ENCODE results near the gene GPX2.

Gene GPX2

GRCh38 chr14:64942531-64943111 lies at the start of gene GPX2:
TSS of gene GPX2 (minus strand) at chr14:64942745. CDS start at chr14:64942726, 19 bp downstream.
- no peak for DNase-seq (ENCODE audit: low read depth)

- no peak for DNase-seq (ENCODE audit: low read depth)
These were observed 48.4 kb upstream of the GPX2 start for GRCh38 chr14:64990939-64991338.

- DNase-seq (ENCODE audit: low read depth) = no peak
These were observed 47.8 kb upstream of the GPX2 start for GRCh38 chr14:64990296-64990695.

- DNase-seq (ENCODE audit: low read depth) = no peak
These were observed 44.9 kb upstream of the GPX2 start for GRCh38 chr14:64987438-64987767.

GRCh38 chr14:64986648-64987437 lies 44.3 kb upstream of the GPX2 start, which contains the start of gene FNTB:
TSS of gene FNTB (plus strand) at chr14:64986895. CDS start at chr14:64986954, 59 bp downstream.
- DNase-seq (ENCODE audit: low read depth) = peak; percentile 99

- peak; percentile 66 for DNase-seq (ENCODE audit: low read depth)
These were observed 41.1 kb upstream of the GPX2 start for GRCh38 chr14:64983439-64984310.

- peak; percentile 48 for DNase-seq (ENCODE audit: low read depth)
These were observed 37.0 kb upstream of the GPX2 start for GRCh38 chr14:64979336-64980074.

- no peak for DNase-seq (ENCODE audit: low read depth)
These were observed 32.0 kb upstream of the GPX2 start for GRCh38 chr14:64974563-64974962.

- DNase-seq (ENCODE audit: low read depth) = no peak
These were observed 31.3 kb upstream of the GPX2 start for GRCh38 chr14:64973826-64974225.

GRCh38 chr14:64973026-64973442 lies 30.5 kb upstream of the GPX2 start:
- DNase-seq (ENCODE audit: low read depth) = no peak

GRCh38 chr14:64971943-64972791 lies 29.6 kb upstream of the GPX2 start, which contains the start of gene RAB15:
TSS of gene RAB15 (minus strand) at chr14:64972336. CDS start at chr14:64972076, 260 bp downstream.
- DNase-seq (ENCODE audit: low read depth) = peak; percentile 16

- DNase-seq (ENCODE audit: low read depth) = no peak
These were observed 29.0 kb upstream of the GPX2 start for GRCh38 chr14:64971491-64971942.

GRCh38 chr14:64970776-64971477 lies 28.4 kb upstream of the GPX2 start:
- no peak for DNase-seq (ENCODE audit: low read depth)

- DNase-seq (ENCODE audit: low read depth) = no peak
These were observed 27.5 kb upstream of the GPX2 start for GRCh38 chr14:64970041-64970440.

GRCh38 chr14:64968651-64969050 lies 26.1 kb upstream of the GPX2 start:
- DNase-seq (ENCODE audit: low read depth) = no peak

- no peak for DNase-seq (ENCODE audit: low read depth)
These were observed 25.6 kb upstream of the GPX2 start for GRCh38 chr14:64968167-64968566.

GRCh38 chr14:64966976-64967375 lies 24.4 kb upstream of the GPX2 start:
- DNase-seq (ENCODE audit: low read depth) = no peak

GRCh38 chr14:64965356-64966000 lies 22.9 kb upstream of the GPX2 start:
- DNase-seq (ENCODE audit: low read depth) = no peak

GRCh38 chr14:64963611-64964010 lies 21.1 kb upstream of the GPX2 start:
- DNase-seq (ENCODE audit: low read depth) = no peak
